Pons (tissue), 1 donor: Measurements from ENCODE around the gene CDKAL1.
A peak's percentile ranks its signal among the peaks of the same experiment; 100 is the strongest.
"Not testable (repeated sequence)": the region's sequence is repeated elsewhere in the genome, so short reads cannot be mapped to it uniquely, and the experiment has no call there.

Source experiments
- DNase-seq: peaks from one replicate; pipeline ENCODE4 v3.0.0-alpha.2; 2016; ENCODE audit warnings: low spot score

Gene CDKAL1

DNA sequence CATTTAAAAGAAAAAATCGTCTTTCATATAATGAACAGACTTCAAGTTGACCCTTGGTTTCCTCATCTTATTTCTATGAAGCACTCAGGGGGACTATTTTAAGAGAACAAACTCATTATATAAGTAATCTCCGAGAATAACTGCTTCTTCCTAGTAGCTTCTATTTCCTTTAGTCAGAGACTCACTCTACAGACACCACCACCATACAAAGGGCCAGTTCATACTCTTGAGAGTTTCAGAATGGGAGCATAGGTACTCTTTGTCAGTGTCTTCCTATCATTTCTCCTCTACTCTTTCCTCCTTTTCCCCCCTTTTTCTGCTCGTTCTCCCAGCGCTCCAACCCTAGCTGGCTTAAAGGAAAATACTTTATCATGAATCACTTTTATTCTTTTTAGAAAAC lies 104.9 kb downstream of the CDKAL1 start:
- peak; percentile 20 for DNase-seq

DNA sequence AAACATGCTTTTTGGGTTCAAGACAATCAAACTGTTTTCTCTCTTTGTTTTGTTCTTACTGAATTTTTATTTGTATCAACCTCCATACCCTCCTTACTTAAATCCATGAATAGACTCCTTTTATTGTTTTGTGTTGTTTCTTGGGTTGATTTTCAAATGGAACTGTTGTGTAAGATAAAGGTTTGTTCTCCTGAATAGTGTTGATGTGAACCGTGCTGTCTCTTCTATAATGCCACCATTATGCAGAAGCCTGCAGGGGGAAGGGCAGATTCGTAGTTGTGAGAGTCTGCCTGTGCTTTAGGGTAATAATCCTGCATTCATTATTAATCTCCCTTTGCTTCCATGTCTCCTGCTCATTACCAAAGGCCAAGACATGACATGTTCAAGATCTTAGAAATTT lies 105.9 kb downstream of the CDKAL1 start:
- peak; percentile 89 for DNase-seq

DNA sequence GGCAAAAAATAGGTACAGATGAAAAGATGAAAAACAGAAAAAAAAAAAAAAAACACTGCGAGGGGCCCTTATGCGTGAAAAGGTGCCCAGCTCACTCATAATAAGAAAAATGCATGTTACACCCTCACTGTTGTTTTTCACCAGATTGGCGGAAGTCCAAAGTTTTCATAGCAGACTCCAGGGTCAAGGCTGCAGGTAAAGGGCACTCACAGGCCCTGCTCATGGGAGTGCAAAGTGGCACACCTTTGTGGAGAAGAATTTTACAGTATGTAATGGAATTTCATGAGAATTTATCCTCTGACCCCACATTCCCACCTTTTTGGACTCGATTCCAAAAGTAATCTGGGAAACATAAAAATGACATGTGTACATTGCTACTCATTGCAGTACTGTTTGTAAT lies 108.2 kb downstream of the CDKAL1 start:
- DNase-seq: no peak

DNA sequence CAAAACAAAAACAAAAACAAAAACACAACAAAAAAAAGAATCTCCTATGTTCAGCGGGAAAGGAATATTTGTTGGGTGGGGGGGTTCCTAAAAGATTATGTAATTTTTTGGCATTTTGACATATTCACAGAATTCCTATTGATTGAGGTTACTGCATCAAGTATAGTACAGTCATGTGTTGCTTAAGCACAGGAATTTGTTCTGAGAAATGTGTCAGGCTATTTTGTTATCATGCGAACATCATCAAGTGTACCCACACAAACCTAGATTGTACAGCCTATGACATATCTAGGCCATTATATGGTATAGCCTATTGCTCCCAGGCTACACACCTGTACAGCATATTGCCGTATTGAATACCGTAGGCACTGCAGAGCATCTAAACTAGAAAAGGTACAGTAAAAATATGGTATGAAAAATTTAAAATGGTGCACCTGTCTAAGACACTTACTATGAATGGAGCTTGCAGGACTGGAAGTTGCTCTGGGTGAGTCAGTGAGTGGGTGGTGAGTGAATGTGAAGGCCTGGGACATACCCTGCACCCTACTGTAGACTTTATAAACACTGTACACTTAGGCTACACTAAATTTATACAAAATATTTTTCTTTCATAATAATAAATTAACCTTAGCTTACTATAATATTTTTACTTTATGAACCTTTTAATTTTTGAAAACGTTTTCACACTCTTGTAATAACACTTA lies 110.6 kb downstream of the CDKAL1 start:
- no peak for DNase-seq

DNA sequence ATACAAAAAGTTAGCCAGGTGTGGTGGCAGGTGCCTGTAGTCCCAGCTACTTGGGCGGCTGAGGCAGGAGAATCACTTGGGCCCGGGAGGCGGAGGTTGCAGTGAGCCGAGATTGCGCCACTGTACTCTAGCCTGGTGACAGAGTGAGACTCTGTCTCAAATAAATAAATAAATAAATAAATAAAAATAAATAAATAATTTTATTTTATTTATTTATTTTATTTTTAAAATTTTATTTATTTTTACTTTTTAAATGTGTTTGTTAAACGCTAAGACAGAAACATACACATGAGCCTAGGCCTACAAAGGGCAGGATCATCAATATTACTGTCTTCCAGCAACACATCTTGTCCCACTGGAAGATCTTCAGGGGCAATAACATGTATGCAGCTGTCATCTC lies 111.3 kb downstream of the CDKAL1 start:
- DNase-seq: not testable (repeated sequence)

DNA sequence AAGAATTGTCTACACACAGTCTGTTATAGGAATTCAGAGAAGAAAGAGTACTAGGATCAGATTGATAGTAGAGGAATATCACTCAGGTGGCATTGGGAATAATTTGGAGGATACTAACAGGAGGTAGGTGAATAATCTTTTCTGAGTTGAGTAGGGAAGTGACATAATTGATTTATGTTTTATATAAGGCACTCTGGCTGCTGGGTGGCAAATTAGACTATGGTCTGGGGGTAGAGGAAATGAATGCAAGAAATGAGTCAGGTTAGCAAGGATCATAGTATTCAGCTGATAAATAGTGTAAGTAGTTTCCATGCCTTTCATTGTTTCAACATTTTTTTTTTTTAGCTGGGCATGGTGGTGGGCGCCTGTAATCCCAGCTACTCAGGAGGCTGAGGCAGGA lies 113.3 kb downstream of the CDKAL1 start:
- DNase-seq: no peak

DNA sequence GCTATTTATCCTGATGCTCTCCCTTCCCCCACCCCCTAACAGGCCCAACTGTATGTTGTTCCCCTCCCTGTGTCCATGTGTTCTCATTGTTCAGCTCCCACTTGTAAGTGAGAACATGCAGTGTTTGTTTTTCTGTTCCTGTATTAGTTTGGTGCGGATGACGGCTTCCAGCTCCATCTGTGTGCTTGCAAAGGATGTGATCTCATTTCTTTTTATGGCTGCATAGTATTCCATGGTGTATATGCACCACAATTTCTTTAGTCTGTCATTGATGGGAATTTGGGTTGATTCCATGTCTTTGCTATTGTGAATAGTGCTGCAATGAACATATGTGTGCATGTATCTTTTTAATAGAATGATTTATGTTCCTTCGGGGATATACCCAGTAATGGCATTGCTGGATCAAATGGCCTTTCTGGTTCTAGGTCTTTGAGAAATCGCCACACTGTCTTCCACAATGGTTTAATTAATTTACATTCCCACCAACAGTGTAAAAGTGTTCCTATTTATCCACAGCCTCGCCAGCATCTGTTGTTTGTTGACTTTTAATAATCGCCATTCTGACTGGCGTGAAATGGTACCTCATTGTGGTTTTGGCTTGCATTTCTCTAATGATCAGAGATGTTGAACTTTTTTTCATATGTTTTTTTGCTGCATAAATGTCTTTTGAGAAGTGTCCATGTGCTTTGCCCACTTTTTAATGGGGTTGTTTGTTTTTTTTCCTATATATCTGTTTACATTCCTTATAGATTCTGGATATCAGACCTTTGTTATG lies 115.6 kb downstream of the CDKAL1 start:
- DNase-seq: not testable (repeated sequence)

DNA sequence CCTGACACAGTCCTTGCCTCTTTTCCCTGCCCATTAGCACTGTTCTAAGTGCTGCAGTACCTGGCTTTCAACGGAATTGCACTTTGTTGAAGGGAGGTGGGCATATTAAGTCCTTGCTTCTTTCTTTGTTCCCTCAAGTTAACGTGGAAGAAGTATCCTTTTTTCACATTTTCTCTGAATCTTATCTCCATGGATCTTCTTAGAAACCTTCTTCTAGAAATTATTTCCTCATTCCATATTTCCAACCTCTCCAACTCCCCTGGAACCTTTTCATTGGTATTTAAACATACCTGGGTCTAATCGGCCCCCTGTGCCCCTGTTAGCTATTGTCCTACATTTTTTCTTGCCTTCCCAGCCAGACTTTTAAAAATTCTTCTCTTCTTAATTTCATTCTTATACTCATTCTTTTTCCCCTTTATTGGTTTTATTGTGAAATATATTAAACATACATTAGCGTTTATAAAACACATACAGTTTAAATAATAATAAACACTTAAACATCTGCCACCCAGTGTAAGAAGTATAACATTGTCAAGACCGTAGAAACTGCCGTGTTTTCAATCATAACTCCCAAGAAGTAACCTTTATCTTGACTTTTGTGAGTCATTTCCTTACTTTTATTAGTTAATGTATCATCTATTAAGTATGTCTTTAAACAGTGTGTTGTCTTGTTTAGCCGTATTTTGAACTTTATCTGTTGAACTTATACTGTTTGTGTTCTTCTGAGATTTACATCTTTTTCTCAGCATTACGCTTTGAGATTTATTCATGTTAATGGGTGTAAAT lies 118.2 kb downstream of the CDKAL1 start:
- DNase-seq: no peak

DNA sequence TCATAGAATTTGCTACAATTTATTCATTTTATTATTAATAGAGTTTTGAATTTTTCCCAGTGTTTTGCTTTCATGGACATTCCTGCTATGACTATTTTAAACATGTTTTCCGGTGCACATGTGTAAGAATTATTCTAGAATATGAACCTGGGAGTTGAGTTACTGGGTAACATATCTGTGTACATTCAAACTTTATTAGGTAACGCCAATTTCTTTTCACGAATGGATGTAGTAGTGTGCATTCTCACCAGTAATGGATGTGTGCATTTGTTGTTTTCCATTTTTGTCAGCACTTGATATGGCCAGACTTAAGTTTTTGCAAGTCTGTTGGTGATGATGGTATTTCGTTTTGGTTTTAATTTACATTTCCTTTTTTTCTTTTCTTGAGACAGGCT lies 118.8 kb downstream of the CDKAL1 start:
- no peak for DNase-seq

DNA sequence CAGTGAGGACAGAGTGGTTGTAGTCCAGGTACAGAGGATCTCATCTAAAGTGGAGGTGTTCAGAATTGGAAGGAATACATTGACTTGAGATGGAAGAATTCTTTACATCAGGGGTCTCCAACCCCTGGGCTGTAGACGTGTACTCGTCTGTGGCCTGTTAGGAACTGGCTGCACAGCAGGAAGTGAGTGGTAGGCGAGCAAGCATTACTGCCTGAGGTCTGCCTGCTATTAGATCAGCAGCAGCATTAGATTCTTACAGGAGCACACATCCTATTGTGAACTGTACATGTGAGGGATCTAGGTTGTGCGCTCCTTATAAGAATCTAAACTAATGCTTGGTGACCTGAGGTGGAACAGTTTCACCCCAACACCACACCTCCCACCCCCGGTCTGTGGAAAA lies 121.1 kb downstream of the CDKAL1 start:
- no peak for DNase-seq

DNA sequence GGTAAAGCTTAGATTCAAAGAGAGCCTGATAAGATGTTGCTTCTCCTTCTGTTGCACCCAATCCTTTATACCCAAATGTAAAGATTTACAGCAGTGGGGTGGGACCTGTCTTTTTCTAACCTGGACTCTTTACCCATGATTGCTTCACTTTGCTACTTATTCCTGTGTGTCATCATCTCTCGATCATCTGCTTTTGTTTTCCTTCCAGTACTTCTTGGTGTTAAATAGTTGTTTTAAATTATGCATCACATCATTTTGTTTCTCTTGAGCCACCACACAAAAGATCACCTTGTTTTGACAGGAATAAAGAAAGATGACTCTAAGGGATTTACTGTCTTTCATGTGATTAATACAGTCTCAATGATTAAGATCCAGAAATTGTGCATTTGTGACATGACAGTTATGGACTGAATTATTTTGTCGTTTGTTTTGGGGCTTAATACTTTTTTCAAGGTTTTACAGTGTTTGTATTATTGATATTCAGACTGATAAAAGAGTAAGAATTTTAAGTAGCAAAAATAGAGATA lies 123.1 kb downstream of the CDKAL1 start:
- no peak for DNase-seq

DNA sequence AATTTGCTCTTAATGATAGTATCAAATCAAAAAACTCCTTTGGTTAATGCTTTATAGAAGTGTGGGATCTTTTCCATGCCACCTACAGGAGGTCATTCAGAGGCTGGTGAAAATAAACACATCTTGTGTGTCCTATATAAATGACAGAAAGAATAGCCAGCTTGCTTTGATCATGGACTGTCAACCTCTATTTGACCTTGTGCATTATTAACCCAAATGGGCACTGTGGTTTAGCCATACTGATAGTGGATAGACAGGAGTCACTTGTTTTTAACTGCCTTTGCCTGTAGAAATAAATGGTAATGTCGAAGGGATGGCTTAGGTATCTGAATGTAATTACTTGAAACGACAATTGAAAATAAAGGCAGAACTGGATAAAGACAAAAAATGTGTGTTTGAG lies 123.8 kb downstream of the CDKAL1 start:
- DNase-seq: no peak

DNA sequence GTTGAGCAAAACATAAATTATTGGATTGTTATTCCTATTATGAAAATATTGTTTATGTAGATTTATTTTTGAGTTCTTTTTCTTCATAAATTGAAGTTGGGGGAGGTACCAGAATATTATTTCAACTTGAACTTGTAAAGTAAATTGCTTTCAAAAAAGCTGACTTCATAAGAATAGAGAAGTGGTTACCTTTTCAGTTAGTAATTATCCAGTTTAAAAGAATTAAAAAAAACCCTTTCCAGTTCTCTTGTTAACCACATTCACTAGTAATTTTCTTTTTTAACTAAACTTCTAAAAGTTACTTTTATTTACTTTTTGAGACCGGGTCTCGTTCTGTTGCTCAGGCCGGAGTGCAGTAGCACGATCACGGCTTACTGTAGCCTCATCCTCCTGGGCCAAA lies 124.3 kb downstream of the CDKAL1 start:
- DNase-seq: no peak

DNA sequence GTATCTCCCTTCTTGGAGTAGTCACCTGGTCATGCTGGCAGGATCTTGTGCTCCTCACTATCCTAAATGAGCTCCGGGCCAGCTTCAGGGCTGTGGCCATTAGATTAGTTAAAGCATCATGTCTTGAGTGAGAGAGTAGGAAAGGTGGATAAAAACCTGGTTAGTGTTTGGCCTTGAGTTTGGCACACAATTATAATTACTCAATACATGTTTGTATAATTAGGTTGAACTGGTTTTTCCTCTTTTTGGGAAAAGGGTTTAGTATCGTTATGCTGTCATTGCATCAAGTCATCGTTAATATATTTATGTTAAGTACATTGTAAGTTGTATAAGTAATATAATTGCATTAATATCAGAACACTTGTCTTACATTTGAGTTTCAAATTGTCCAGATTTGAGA lies 126.3 kb downstream of the CDKAL1 start:
- DNase-seq: no peak

DNA sequence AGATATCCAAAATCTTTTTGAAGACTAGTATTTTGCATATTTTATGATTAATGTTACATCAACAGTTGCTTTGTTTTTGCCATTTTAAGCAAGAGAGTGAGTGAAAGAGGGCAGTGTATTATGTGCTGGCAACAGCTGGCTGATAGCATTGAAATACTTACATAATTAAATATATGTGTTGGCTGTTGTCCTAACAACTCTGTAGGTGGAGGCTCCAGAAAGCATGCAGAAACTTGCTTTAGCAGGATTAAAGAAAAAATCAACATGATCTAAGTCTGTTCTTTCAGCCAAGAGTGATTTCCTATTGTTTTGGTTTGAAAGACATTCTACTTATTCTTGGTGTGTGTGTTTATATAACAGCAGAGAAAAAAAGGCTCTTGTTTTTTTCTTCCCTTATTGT lies 127.5 kb downstream of the CDKAL1 start:
- peak; percentile 85 for DNase-seq

DNA sequence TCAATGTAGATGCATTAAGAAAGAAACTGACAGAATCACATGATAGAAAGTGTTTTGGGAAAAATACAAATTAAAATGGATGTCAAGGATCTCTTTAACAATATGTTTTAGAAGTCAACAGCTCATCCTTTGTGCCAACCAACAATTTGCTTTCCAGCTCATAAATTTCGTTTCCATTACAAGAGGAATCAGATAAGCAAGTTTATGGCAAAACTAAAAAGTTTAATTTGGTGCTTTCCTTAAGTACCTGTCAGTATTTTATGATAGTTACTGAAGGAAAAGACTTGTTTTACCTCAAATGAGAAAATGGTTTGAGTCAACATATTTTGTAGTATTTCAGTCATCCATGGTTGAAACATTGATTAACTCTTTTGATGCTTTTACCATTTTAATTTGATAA lies 130.0 kb downstream of the CDKAL1 start:
- DNase-seq: no peak

DNA sequence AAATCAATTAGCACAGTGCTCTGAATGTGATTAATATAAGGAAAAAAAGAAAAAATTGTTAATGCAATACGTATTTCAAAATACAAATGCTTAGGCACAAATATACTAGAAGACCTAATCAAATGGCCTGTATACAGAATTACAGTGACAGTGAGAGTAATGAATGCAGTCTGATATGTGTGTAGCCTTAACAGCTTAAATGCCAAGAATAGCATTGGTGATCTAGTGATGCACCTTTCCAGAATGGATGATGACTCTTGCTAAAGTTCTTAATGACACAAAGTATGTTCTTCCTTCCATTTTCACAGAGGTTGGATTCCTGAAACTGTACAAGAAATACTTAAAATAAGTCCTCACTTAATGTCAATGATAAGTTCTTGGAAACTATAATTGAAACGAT lies 131.0 kb downstream of the CDKAL1 start:
- DNase-seq: no peak

DNA sequence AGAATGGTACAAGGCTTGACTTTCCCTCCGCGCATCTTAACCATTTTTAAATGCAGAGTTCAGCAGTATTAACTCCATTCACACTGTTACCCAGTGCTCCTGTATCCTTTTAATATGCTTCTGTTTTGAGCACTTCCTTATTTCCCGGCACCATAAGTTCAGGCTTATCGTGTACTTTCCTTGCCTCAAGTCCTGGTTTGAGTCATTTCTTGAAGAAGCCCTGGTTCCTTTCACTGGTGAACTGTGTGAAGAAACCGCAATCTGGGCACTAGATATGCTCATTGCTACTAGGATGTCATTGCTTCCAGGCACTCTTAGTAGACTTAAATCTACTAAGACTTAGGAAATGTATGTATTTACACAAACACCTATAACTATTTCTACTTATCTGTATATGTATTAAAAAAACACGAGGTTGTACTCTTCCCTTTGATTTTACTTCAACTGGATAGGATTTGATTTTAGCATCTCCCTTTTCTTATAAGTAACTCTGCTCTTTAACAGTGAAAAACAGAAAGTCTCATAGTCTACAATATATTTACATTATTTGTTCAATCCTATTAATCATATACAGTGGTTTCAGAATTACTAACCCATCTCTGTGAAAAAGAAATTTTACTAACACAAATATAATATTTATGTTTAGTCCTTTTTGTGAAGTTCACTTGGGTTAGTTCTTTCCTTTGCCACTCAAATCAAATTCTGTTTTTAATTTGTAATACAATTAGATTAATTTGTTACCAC lies 135.5 kb downstream of the CDKAL1 start:
- DNase-seq: peak; percentile 14

DNA sequence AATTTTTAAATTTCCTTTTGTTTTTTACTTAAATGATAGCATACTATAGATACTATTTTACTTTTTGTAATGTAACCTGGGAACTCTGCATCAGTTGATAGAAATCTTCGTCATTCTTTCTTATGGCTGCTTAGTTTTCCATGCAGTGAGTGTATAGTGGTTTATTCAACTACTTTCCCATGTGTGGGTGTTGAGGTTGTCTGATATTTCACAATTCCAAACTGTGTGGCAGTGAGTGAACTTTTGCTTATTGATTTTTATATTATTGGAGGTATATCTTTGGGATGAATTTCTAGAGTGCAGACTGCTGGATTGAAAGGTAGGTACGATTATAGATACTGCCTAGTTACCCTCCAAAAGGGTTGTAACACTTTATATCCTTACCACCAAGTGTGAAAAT lies 136.5 kb downstream of the CDKAL1 start:
- DNase-seq: no peak

DNA sequence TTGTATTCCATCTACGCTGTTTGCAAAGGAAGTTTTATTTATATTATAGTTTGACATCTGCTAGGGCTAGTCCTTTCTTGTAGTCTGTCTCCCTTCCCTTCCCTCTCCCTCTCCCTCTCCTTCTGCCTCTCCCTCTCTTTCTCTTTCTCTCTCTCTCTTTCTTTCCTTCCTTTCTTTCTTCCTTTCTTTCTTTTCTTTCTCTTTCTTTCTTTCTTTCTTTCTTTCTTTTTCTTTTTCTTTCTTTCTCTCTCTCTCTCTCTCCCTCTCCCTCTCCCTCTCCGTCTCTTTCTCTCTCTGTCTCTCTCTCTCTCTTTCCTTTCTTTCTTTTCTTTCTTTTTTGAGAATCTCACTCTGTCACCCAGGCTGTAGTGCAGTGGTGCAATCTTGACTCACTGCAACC lies 137.8 kb downstream of the CDKAL1 start:
- DNase-seq: no peak

DNA sequence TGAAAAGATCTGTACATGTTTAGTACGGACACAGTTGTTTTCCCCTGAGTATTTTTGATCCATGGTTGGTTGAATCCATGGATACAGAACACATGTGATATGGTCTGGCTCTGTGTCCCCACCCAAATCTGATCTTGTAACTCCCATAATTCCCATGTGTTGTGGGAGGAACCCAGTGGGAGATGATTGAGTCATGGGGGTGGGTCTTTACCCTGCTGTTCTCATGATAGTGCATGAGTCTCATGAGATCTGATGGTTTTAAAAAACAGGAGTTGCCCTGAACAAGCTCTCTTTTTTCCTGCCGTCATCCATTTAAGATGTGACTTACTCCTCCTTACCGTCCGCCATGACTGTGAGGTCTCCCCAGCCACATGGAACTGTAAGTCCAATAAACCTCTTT lies 139.2 kb downstream of the CDKAL1 start:
- no peak for DNase-seq

DNA sequence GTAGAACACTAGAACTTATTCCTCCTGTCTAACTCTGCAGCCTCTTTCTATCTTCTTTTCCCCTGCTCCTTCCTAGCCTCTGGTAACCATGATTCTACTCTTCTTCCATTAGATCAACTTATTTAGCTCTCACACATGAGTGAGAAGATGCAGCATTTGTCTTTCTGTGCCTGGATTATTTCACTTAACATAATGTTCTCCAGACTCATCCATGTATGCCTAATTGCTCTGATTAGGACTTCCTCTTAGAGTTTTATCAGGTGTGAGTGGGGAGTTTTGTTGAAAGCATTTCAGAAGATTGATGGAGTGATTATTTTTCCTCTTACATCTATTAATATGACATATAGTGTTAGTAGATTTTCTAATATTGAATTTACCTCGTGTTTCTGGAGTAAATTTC lies 140.4 kb downstream of the CDKAL1 start:
- DNase-seq: no peak
